Right kidney (tissue), 1 donor: ENCODE measurements around the gene PNPLA8.
"Not testable (repeated sequence)": the region's sequence is repeated elsewhere in the genome, so short reads cannot be mapped to it uniquely, and the experiment has no call there.

Experiments
- DNase-seq: peaks from one replicate; pipeline ENCODE4 v3.0.0-alpha.2; 2016

The PNPLA8 gene

DNA sequence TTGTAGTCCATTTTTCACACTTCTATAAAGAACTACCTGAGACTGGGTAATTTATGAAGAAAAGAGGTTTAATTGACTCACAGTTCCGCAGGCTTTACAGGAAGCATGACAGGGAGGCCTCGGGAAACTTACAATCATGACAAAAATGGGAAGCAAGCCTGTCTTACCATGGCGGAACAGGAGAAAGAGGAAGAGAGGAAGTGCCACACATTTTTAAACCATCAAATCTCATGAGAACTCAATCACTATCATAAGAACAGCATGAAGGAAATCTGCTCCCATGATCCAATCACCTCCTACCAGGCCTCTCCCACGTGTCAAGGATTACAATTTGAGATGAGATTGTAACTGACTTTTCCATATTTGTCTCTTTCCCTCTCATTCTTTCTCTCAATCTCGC, 9.3 kb upstream of the PNPLA8 start:
- no peak for DNase-seq

DNA sequence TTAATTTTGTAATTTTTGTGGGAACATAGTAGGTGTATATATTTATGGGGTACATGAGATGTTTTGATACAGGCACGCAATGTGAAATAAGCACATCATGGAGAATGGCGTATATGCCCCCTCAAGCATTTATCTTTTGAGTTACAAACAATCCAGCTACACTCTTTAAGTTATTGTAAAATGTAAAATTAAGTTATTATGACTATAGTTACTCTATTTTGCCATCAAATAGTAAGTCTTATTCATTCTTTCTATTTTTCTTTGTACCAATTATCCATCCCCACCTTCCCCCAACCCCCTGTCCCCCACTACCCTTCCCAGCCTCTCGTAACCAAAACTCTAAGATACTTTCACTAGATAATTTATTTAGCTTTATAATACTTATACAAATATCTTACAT, 7.8 kb upstream of the PNPLA8 start:
- DNase-seq: no peak

GRCh38 chr7:108529341-108529740, 3.4 kb upstream of the PNPLA8 start:
- no peak for DNase-seq

DNA sequence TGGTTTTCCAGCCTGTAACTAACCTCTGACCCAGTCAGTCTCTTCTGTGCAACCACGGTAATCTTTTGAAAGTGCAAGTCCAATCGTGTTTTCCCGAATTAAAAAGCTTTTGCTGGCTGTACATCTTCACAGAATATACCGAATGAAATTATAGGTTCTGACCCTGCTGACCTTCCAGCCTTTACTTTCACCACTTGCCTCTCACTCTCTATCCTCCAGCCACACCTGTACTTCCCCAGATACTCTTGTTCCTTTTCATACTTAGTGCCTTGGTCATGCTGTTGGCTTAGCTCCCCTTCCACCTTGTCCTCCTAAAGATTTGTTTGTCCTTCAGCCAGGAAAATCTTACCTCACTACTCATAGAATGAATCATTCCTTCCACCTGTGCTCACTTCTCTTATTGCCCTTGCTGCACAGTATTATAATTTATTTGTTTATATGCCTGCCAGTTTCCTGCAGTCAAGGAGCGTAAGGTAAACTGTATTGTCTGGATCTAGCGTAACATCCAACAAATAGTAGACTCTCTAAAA, 2.3 kb upstream of the PNPLA8 start:
- DNase-seq: no peak

- DNase-seq: no peak
Observed at GRCh38 chr7:108526768-108527017, 758 bp upstream of the PNPLA8 start.

DNA sequence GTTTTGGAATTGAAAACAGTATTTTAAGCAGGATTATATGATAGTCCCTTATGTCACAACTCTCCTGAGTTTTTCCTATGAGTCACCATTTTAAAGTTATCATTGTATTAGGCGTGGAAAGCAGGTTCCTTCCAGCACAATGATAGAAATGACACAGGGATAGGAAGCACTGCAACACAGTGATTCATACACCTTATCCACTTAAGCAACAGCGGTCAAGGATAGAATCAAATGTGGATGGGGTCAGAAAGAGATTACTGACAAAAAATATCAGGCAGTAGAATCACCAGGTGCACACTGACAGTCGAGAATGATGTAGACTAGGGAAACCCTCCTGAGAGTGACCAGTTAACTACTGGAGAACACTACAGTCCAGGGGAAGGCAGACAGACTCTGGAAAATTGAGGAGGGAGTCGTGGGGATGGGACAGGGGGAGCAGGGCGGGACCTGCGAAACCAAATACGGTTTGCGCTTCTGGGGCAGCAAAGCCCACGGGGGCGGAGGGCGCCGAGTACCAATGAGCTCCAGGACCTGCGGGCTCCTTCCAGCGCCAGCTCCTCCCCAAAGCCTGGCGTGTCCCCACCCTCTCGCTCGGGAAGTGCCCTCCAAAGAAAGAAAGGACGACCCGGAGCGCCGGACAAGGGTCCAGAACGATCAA, 479 bp downstream of the PNPLA8 start:
- DNase-seq: no peak

DNA sequence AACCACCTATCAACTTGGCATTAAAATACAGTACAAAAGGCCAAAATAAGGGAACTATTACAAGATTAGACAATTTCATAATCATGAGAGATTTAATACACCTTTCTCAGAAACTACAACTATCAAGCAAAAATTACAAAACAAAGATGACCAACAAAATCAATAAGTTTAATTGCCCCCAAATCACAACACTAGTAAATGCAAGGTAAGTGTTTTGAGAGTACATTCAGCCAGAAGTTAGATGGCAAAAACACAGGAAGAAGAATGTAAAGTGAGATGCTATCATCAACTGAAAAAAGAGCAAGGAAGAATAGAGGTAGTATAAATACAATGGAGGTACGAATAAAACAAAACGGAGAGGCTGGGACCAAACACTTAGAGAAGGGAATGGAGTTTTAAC, 3.2 kb downstream of the PNPLA8 start:
- no peak for DNase-seq

- DNase-seq: no peak
Observed at GRCh38 chr7:108517951-108518350, 8.0 kb downstream of the PNPLA8 start.

- no peak for DNase-seq
Observed at GRCh38 chr7:108515630-108516029, 10.3 kb downstream of the PNPLA8 start.

- DNase-seq: no peak
Observed at GRCh38 chr7:108515013-108515412, 10.9 kb downstream of the PNPLA8 start.

DNA sequence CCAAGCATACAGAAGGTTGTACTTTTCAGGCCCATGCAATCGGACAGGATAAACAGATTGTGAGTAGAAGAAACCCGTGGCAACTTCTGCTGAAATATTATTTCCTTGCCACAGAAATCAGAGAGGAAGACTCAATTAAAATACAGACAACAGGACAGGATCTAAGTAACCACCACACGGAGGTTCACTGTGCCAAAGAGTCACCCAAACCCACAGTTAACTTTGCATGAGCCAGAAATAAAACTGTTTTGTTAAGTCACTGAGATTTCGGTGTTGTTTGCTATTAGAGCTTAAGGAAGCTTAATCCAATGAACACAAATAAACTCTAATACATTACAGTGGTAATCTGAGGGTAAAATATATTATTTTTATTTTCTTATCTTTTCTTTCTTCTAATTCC, 14.0 kb downstream of the PNPLA8 start:
- no peak for DNase-seq

GRCh38 chr7:108504576-108504975, 21.4 kb downstream of the PNPLA8 start:
- DNase-seq: not testable (repeated sequence)

DNA sequence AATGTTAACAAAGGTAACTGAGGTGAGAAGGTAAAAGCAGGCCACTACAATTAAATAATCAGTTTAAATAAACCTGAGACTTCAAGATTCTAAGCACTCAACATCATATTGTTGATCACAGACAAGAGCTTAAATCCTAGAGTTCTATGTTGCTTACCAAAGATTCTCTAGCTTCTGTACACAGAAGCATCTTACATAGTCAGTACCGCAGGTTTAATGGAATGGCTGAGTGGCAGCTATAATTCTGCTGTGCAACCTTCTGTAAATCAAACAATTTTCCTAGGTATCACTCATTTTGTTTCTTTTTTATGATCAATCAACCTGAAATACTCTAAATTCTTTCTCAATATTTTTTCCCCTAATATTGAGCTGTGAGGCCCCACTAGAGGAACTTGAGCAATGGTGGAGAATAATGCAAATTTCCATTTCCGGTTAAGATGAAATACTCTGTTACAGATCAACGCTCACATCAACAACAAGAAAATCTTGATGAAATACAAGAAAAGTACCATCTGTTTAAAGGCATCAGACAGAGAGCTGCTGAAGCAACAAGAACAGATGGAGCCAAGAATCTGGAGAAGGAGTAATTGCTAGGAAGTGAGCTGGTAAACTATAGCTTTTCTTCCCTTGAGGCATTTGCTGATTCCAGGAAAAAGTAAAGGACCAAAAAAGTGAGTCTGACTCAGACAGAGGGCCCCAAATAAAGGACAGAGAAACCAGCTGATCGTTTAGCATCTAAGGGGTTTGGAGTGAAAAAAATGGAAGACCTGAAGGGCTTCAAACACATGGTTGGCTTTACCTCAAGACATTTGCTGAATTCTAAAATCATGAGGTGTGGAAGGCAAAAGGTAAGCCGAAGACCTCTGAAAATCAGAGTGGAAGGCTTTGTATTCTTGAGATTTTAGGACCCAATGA, 22.6 kb downstream of the PNPLA8 start:
- no peak for DNase-seq

- DNase-seq: no peak
Observed at GRCh38 chr7:108499566-108499965, 26.4 kb downstream of the PNPLA8 start.

GRCh38 chr7:108498481-108498880, 27.5 kb downstream of the PNPLA8 start:
- no peak for DNase-seq

DNA sequence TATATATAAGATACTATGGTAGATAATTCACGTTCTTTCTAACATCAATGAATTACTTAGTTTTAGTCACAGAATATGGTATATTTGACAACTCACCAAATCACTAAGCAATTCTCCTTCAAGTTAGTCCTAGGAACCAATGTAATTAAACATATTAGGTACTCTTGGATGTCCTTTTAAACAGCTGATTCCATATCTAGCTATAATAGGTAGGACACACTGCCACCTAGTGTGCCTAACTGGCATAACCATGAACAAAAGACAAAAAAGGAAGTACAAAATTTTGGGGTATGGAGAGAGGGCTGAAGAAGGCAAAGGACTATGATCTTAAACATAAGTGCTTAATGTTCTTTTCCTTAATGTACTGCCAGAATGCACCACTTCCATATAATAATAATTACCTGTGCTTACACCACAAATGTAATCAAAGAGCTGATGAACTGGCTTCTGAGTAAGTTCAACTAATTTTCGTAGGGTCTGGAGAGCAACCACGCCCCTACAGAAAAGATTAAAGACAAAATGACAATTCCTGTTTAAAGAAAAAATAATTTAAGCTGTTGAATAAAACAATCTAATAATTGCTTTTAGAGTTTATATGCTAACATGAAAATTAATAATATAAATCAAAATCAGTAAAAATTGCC, 28.7 kb downstream of the PNPLA8 start:
- DNase-seq: peak; percentile 12

DNA sequence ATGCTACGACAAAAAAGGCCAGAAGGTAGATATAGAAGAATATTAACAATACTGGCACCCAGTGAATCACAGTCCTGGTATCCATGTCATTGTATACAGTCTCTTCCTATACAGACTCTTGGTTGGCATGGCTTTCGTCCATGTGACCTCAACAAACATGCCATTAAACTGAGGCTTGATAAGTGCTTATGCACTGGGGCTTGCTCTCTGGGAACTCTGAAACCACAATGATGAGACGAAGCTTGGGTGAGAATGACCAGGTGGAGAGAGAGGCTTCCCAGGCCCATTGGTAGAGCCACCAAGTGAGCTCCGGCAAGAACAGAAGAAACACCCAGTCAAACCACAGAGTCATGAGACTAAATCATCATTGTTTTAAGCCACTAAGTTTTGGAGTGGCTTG, 33.2 kb downstream of the PNPLA8 start:
- no peak for DNase-seq

DNA sequence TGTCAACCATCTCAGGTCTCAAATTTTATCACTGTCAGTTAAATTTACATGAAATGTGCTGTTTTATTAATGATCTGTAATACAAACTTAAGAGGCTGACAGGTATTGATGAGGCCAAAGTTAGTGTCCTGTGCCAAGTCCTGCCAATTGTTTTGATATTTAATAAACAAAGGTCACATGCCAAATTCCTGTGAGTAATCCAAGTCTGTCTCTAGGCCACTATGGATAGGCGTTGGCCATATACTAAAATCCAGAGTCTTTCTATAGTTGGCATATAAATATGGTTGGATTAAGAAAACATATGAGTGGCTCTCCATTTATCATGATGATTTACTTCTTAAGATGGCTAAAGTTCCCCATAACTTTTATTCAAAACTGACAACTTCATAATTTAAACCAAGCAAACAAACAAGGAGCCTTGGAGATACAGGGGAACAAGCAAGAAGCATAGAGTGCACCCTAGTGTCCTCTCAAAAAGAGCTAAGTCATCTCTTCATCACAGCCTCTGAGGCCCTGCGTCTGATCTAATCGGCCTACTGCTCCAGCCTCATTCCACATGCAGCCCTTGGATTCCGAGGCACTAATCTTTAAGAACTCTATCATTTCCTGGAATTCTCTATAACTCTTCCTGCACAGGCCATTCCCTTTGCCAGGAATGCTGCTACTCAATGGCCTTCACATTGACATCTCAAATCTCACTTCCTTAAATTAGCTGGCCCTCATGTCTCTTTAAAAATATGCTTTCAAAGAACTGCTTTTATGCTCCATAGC, 37.0 kb downstream of the PNPLA8 start:
- no peak for DNase-seq

- no peak for DNase-seq
Observed at GRCh38 chr7:108487646-108488045, 38.3 kb downstream of the PNPLA8 start.

GRCh38 chr7:108486291-108486966, 39.5 kb downstream of the PNPLA8 start:
- no peak for DNase-seq

DNA sequence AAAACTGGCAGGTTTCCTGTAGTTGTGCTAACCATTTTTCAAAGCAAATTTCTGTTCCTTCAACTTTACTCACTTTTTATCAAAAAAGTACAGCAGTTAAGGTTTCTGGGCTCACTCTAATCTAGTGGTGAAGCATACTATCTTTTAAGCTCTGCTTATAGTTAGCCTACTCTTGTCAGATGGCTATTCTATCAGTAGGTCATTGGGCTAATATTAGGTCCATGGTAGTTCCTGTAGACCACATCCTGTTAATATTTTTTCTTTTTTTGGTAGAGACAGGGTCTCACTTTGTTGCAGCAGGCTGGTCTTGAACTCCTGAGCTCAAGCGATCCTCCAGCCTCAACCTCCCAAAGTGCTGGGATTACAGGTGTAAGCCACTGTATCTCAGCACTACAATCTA, 41.8 kb downstream of the PNPLA8 start:
- no peak for DNase-seq

- no peak for DNase-seq
Observed at GRCh38 chr7:108480311-108480710, 45.6 kb downstream of the PNPLA8 start.
